ENCODE results near the gene SMIM35. TPM values are rescaled to one million over a fixed set of nuclear protein-coding genes. Genes with fewer than 3 reads are reported as not detected.

Gene SMIM35
- total and polyA plus RNA-seq, 2 donors (not counting 1 experiment from before 2014, with no cell fraction given), result not detected

- Histone ChIP-seq H3K27ac (ENCODE audit: insufficient read depth, low read length) (no peak overlapping the region), H4K20me1 (ENCODE audit: control insufficient read depth, extremely low read depth, insufficient read depth, low read length) (no peaks in the 10 kb centered on the region), H3K4me1 (ENCODE audit: control insufficient read depth, extremely low read depth, insufficient read depth, low read length) (no peaks in the 10 kb centered on the region), H3K36me3 (ENCODE audit: control insufficient read depth, insufficient read depth, low read length) (no peaks in the 10 kb centered on the region), H2AFZ (ENCODE audit: low read length) (no peak overlapping the region), H3K79me2 (ENCODE audit: control insufficient read depth, insufficient read depth, low read length) (no peaks in the 10 kb centered on the region), H3K9me3 (ENCODE audit: control insufficient read depth, insufficient read depth, low read depth, low read length) (no peaks in the 10 kb centered on the region), H3K27me3 (ENCODE audit: control insufficient read depth, insufficient read depth, low read length) (no peaks in the 10 kb centered on the region), H3K4me3 (replicated peaks in 1 of 4; ENCODE audit: control extremely low read depth in 1 of 4, insufficient read depth in 1 of 4, low read depth in 3 of 4, low read length in 4 of 4) (no peak overlapping the region), H3K4me2 (ENCODE audit: extremely low read depth, insufficient read depth, low read length) (no peak overlapping the region), H3K9ac (ENCODE audit: insufficient read depth, low read length) (no peak overlapping the region)
- DNase-seq (ENCODE audit: low read depth in 2 of 2), result no peak
- TF ChIP-seq EZH2 (IDR thresholded peaks at IDR 0.05; ENCODE audit: low read length, missing control alignments), result no peak
- no peak for TF ChIP-seq CTCF (conservative IDR thresholded peaks at IDR 0.05 in 1 of 2, IDR thresholded peaks at IDR 0.05 in 1 of 2; ENCODE audit: low read depth in 1 of 2, low read length in 2 of 2)
These were observed 4.9 kb upstream of the SMIM35 start for GRCh38 chr11:118091690-118092089.

- no peaks in the 10 kb centered on the region for H3K36me3 ChIP-seq (ENCODE audit: control insufficient read depth, insufficient read depth, low read length)
- no peak overlapping the region for H2AFZ ChIP-seq (ENCODE audit: low read length)
- no peaks in the 10 kb centered on the region for H4K20me1 ChIP-seq (ENCODE audit: control insufficient read depth, extremely low read depth, insufficient read depth, low read length)
- H3K4me1 ChIP-seq (ENCODE audit: control insufficient read depth, extremely low read depth, insufficient read depth, low read length), result no peaks in the 10 kb centered on the region
- H3K4me3 ChIP-seq (replicated peaks in 1 of 4; ENCODE audit: control extremely low read depth in 1 of 4, insufficient read depth in 1 of 4, low read depth in 3 of 4, low read length in 4 of 4), result no peak overlapping the region
- no peak for TF ChIP-seq EZH2 (IDR thresholded peaks at IDR 0.05; ENCODE audit: low read length, missing control alignments)
- TF ChIP-seq CTCF (conservative IDR thresholded peaks at IDR 0.05 in 1 of 2, IDR thresholded peaks at IDR 0.05 in 1 of 2; ENCODE audit: low read depth in 1 of 2, low read length in 2 of 2), result no peak
- no peak for DNase-seq (ENCODE audit: low read depth in 2 of 2)
- no peaks in the 10 kb centered on the region for H3K27me3 ChIP-seq (ENCODE audit: control insufficient read depth, insufficient read depth, low read length)
- H3K4me2 ChIP-seq (ENCODE audit: extremely low read depth, insufficient read depth, low read length), result no peak overlapping the region
- H3K79me2 ChIP-seq (ENCODE audit: control insufficient read depth, insufficient read depth, low read length), result no peaks in the 10 kb centered on the region
- H3K27ac ChIP-seq (ENCODE audit: insufficient read depth, low read length), result no peak overlapping the region
- H3K9ac ChIP-seq (ENCODE audit: insufficient read depth, low read length), result no peak overlapping the region
- no peaks in the 10 kb centered on the region for H3K9me3 ChIP-seq (ENCODE audit: control insufficient read depth, insufficient read depth, low read depth, low read length)
These were observed 3.9 kb upstream of the SMIM35 start for GRCh38 chr11:118090545-118091162.

GRCh38 chr11:118088531-118088930, 1.8 kb upstream of the SMIM35 start:
- Histone ChIP-seq H3K79me2 (ENCODE audit: control insufficient read depth, insufficient read depth, low read length) (no peaks in the 10 kb centered on the region), H2AFZ (ENCODE audit: low read length) (no peak overlapping the region), H3K9ac (ENCODE audit: insufficient read depth, low read length) (no peak overlapping the region)

More at GRCh38 chr11:118088531-118088930, 1.8 kb upstream of the SMIM35 start:
- no peaks in the 10 kb centered on the region for H3K4me1 ChIP-seq (ENCODE audit: control insufficient read depth, extremely low read depth, insufficient read depth, low read length)
- no peak overlapping the region for H3K4me3 ChIP-seq (replicated peaks in 1 of 4; ENCODE audit: control extremely low read depth in 1 of 4, insufficient read depth in 1 of 4, low read depth in 3 of 4, low read length in 4 of 4)
- H3K27me3 ChIP-seq (ENCODE audit: control insufficient read depth, insufficient read depth, low read length), result no peaks in the 10 kb centered on the region
- TF ChIP-seq EZH2 (IDR thresholded peaks at IDR 0.05; ENCODE audit: low read length, missing control alignments) (no peak), CTCF (conservative IDR thresholded peaks at IDR 0.05 in 1 of 2, IDR thresholded peaks at IDR 0.05 in 1 of 2; ENCODE audit: low read depth in 1 of 2, low read length in 2 of 2) (no peak)
- no peak overlapping the region for H3K27ac ChIP-seq (ENCODE audit: insufficient read depth, low read length)
- H3K36me3 ChIP-seq (ENCODE audit: control insufficient read depth, insufficient read depth, low read length), result no peaks in the 10 kb centered on the region
- no peak for DNase-seq (ENCODE audit: low read depth in 2 of 2)
- no peak overlapping the region for H3K4me2 ChIP-seq (ENCODE audit: extremely low read depth, insufficient read depth, low read length)
- no peaks in the 10 kb centered on the region for H3K9me3 ChIP-seq (ENCODE audit: control insufficient read depth, insufficient read depth, low read depth, low read length)
- H4K20me1 ChIP-seq (ENCODE audit: control insufficient read depth, extremely low read depth, insufficient read depth, low read length), result no peaks in the 10 kb centered on the region
